ENCODE measurements around the gene CYP4F8.

Gene CYP4F8

DNA sequence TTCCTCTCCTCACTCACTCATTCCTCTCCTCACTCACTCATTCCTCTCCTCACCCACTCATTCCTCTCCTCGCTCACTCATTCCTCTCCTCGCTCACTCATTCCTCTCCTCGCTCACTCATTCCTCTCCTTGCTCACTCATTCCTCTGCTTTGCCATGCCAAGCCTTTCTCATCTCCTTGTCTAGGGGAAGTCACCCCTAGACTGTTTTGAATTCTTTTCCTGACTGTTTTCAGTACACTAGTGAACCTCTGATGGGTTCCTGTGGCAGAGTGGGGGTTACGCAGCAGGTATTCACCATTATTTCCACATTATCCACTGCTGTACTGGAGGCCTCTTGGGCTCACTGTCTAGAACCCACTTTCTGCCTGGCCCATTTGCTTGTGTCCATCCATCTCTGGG, 1.2 kb downstream of the CYP4F8 start:
- no peak for DNase-seq (ENCODE audit: low spot score)

DNA sequence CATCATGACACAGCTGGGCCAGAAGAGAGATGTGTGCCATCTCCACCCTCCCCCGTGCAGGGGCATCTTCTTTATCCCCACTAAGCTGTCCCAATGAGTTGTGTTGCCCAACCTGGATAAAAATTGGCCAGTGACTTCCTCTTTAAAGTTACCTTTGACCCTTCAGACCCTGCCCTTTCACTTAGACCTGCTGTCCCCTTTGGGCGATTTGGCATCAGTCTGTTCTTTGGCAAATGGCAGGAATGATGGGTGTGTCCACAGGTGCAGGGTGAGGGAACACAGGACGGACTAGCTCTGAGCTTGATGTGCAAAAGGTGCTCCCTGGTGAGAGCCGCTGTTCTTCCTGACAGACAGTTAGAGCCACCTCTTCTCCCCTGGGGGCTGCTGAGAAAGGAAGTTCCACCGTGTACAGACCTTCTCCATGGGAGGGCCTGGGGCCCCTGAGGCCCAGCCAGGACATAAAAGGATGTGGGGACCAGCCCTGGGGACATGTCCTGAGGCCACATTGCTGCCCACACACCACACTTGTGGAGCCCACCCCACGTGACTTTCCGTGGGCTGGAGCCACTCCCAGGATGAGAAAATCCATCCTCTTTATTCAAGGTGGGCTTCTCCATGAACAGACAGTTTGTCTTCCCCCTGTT, 1.7 kb downstream of the CYP4F8 start:
- no peak for DNase-seq (ENCODE audit: low spot score)

GRCh38 chr19:15618321-15618720, 3.3 kb downstream of the CYP4F8 start:
- DNase-seq (ENCODE audit: low spot score) = no peak

GRCh38 chr19:15621801-15622200, 6.8 kb downstream of the CYP4F8 start:
- no peak for DNase-seq (ENCODE audit: low spot score)

DNA sequence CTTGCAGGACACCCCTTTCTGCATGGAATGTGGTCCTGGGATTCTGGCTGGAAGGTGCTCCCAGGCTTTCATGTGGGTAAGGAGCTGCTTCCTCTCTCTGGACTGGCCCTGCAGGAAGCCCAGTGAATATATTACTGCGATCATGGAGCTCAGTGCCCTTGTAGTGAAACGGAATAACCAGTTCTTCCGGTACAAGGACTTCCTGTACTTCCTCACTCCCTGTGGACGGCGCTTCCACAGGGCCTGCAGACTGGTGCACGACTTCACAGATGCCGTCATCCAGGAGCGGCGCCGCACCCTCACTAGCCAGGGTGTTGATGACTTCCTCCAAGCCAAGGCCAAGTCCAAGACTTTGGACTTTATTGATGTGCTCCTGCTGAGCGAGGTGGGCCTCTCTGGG, 8.0 kb downstream of the CYP4F8 start:
- DNase-seq (ENCODE audit: low spot score) = no peak

- no peak for DNase-seq (ENCODE audit: low spot score)
Measured at GRCh38 chr19:15623711-15624318, 8.8 kb downstream of the CYP4F8 start.

- DNase-seq (ENCODE audit: low spot score) = no peak
Measured at GRCh38 chr19:15628236-15629002, 13.4 kb downstream of the CYP4F8 start.

- peak; percentile 80 for DNase-seq (ENCODE audit: low spot score)
Measured at GRCh38 chr19:15629003-15629880, 14.2 kb downstream of the CYP4F8 start.

- no peak for DNase-seq (ENCODE audit: low spot score)
Measured at GRCh38 chr19:15631817-15632216, 16.8 kb downstream of the CYP4F8 start.

- DNase-seq (ENCODE audit: low spot score) = no peak
Measured at GRCh38 chr19:15633082-15633835, 18.2 kb downstream of the CYP4F8 start.

- DNase-seq (ENCODE audit: low spot score) = no peak
Measured at GRCh38 chr19:15634105-15634504, 19.1 kb downstream of the CYP4F8 start.

GRCh38 chr19:15635016-15635805, 20.2 kb downstream of the CYP4F8 start:
- no peak for DNase-seq (ENCODE audit: low spot score)

- no peak for DNase-seq (ENCODE audit: low spot score)
Measured at GRCh38 chr19:15636026-15636425, 21.0 kb downstream of the CYP4F8 start.

- DNase-seq (ENCODE audit: low spot score) = no peak
Measured at GRCh38 chr19:15639596-15639995, 24.6 kb downstream of the CYP4F8 start.

DNA sequence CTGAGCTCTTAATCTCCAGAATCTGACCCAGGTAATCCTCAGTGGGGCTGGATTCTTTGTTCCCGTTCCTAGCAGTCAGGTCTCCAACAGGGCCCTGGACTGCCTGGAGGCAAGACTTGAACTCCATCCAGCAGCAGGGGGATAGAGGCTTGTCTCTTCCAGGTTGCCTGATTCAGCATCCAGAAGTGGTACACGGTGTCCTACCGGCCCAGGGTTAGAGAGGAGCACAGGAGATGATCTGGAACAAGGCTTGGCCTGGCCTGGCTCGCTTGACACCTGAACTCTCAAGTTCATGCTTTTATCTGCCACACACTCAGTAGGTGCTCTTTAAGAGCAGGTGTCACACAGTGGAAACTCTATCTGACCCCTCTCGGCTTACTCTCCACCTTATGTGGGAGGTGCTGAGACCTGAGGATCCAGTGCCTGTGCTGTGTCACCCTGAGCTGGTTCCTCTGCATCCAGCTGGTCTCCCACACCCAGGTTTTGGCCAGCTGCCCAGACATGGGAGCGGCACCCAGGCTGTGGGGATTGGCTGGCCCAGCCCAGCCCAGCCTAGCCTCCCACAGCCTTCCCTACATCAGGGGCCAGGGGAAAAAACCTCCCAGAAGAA, 25.4 kb downstream of the CYP4F8 start, which contains the start of gene CYP4F3:
Gene CYP4F3 (plus strand): TSS at position 604 of the 610 bp plus-strand sequence. CDS start 519 bp downstream, outside the sequence.
- DNase-seq (ENCODE audit: low spot score) = no peak

- DNase-seq (ENCODE audit: low spot score) = no peak
Measured at GRCh38 chr19:15640904-15641597, 26.0 kb downstream of the CYP4F8 start.

DNA sequence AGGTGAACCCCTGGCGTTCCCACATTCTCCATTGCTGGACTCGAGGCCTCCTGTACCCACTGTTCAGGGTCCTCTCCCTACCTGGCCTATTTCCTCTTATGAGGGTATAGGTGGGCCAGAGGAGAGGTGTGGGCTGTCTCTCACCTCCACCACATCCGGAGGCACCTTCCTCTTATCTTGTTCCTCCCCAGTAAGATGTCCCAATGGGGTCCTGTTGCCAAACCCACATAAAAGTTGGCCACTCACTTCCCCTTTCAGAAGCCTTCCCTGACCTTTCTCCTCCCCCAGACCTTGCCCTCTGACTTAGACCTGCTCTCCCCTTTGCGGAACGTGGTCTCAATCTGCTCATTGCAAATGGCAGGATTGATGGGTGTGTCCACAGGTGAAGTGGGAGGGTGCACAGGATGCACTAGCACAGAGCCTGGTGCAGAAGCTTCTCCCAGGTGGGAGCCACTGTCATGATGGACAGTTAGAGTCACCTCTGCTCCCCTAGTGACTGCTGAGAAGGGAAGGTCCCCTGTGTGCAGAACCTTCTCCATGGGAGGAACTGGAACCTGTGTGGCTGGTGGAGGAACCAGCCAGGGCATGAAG, 27.0 kb downstream of the CYP4F8 start:
- no peak for DNase-seq (ENCODE audit: low spot score)

DNA sequence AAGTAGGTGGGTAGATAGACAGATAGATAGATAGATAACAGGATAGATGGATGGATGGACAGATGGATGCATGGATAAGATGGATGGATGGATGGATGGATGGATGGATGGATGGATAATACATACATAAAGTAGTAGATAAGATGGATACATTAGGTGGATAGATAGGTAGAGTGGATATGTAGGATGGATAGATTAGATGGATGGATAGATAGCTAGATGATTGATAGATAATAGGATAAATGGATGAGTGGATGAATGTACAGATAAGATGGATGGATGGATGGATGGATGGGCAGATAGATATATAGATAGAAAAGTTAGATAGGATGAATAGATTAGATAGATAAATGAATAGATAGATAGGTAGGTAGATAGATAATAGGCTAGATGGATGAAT, 27.8 kb downstream of the CYP4F8 start:
- no peak for DNase-seq (ENCODE audit: low spot score)

DNA sequence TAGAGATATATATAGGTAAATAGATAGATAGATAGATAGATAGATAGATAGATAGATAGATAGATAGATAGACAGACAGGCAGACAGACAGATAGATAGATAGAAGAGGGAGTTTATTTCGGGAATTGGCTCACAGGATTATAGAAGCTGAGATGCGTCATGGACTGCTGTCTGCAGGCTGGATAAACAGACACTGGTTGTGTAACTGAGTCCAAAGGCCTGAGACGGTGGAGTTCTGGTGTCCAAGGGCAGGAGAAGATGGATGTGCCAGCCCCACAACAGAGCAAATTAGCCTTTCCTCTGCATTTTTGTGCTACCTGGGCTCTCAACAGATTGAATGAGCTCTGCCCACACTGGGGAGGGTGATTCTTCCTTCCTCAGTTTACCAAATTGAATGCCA, 28.4 kb downstream of the CYP4F8 start:
- DNase-seq (ENCODE audit: low spot score) = no peak
